ENCODE measurements around the gene GKN1.
A peak's percentile ranks its signal among the peaks of the same experiment; 100 is the strongest.

Gene GKN1

DNA sequence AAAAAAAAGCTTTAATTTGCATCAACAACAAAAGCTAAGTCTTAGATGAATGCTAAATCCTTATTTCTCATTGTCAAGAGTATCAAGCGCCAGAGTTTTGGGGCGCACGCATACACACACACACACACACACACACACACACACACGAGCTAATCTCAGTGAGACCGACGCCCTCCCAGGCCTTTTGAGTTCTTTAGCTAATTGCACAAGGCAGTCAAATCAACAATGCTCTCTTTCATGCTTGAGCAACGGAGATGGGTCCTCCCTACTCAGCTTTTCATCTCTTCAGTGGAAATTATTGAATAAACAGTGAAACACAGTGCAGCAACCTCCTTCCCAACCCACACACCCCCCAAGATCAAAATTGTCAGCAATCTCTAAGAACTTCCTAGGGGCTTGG is 19.2 kb downstream of the GKN1 start:
- Histone ChIP-seq H3K27ac (no peak overlapping the region), H3K27me3 (no peaks in the 10 kb centered on the region), H3K4me3 (no peak overlapping the region), H3K36me3 (no peaks in the 10 kb centered on the region), H3K9me3 (no peaks in the 10 kb centered on the region), H3K4me1 (peaks cover 0 to 16% (median 3%) of the 10 kb centered on the region in 4 donors)
- no peak for DNase-seq
- TF ChIP-seq, protein P1, sequence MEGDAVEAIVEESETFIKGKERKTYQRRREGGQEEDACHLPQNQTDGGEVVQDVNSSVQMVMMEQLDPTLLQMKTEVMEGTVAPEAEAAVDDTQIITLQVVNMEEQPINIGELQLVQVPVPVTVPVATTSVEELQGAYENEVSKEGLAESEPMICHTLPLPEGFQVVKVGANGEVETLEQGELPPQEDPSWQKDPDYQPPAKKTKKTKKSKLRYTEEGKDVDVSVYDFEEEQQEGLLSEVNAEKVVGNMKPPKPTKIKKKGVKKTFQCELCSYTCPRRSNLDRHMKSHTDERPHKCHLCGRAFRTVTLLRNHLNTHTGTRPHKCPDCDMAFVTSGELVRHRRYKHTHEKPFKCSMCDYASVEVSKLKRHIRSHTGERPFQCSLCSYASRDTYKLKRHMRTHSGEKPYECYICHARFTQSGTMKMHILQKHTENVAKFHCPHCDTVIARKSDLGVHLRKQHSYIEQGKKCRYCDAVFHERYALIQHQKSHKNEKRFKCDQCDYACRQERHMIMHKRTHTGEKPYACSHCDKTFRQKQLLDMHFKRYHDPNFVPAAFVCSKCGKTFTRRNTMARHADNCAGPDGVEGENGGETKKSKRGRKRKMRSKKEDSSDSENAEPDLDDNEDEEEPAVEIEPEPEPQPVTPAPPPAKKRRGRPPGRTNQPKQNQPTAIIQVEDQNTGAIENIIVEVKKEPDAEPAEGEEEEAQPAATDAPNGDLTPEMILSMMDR (IDR thresholded peaks at IDR 0.05): no peak
- intact Hi-C loops (cut with DNase I; ENCODE audit: low total_unique reads): no loop called here

GRCh38 chr2:68994864-68995263 is 20.4 kb downstream of the GKN1 start:
- no peak overlapping the region for H3K27ac ChIP-seq
- peaks cover 0 to 22% (median 3%) of the 10 kb centered on the region in 4 donors for H3K4me1 ChIP-seq
- H3K4me3 ChIP-seq: no peak overlapping the region
- intact Hi-C loops (cut with DNase I; ENCODE audit: low total_unique reads): no loop called here
- peak; percentile 63 to 76 for DNase-seq
- no peaks in the 10 kb centered on the region for H3K27me3 ChIP-seq
- TF ChIP-seq, protein P1 (IDR thresholded peaks at IDR 0.05): no peak
- H3K36me3 ChIP-seq: no peaks in the 10 kb centered on the region
- H3K9me3 ChIP-seq: no peaks in the 10 kb centered on the region

GRCh38 chr2:68995916-68996315 is 21.5 kb downstream of the GKN1 start:
- TF ChIP-seq, protein P1 (IDR thresholded peaks at IDR 0.05): no peak
- peaks cover 0 to 22% (median 3%) of the 10 kb centered on the region in 4 donors for H3K4me1 ChIP-seq
- no peaks in the 10 kb centered on the region for H3K27me3 ChIP-seq
- no peak overlapping the region for H3K27ac ChIP-seq
- no peaks in the 10 kb centered on the region for H3K9me3 ChIP-seq
- H3K4me3 ChIP-seq: no peak overlapping the region
- DNase-seq: no peak
- no peaks in the 10 kb centered on the region for H3K36me3 ChIP-seq
- intact Hi-C loops (cut with DNase I; ENCODE audit: low total_unique reads): no loop called here

- H3K27me3 ChIP-seq: no peaks in the 10 kb centered on the region
These were observed 23.0 kb downstream of the GKN1 start for GRCh38 chr2:68997401-68997800.

DNA sequence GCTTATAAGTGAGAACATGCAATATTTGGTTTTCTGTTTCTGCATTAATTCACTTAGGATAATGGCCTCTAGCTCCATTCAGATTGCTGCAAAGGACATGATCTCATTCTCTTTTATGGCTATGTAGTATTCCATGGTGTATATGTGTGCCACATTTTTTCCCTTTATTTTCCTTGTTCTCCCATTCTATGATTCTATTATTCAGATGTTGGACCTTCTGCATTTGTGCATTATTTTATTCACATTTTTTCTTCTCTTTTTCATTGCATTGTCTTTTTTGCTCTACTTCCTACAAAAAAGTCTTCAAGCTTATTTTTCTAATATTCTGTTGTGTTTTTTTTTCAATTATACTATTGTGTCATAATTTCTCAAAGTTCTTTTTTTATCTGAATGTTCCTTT is 27.4 kb downstream of the GKN1 start:
- Histone ChIP-seq H3K36me3 (no peaks in the 10 kb centered on the region), H3K4me1 (peaks cover 0 to 6% (median 0%) of the 10 kb centered on the region in 4 donors), H3K27ac (no peak overlapping the region), H3K9me3 (no peaks in the 10 kb centered on the region), H3K4me3 (no peak overlapping the region), H3K27me3 (no peaks in the 10 kb centered on the region)
- TF ChIP-seq, protein P1 (IDR thresholded peaks at IDR 0.05): no peak
- intact Hi-C loops (cut with DNase I; ENCODE audit: low total_unique reads): no loop called here
- no peak for DNase-seq

More at GRCh38 chr2:68997401-68997800, 23.0 kb downstream of the GKN1 start:
- Histone ChIP-seq H3K4me1 (peaks cover 0 to 22% (median 3%) of the 10 kb centered on the region in 4 donors), H3K36me3 (no peaks in the 10 kb centered on the region), H3K9me3 (no peaks in the 10 kb centered on the region), H3K27ac (no peak overlapping the region), H3K4me3 (no peak overlapping the region)
- DNase-seq: no peak
- TF ChIP-seq, protein P1 (IDR thresholded peaks at IDR 0.05): no peak
- intact Hi-C loops (cut with DNase I; ENCODE audit: low total_unique reads): no loop called here

- Histone ChIP-seq H3K36me3 (no peaks in the 10 kb centered on the region), H3K9me3 (no peaks in the 10 kb centered on the region), H3K4me3 (no peak overlapping the region), H3K27me3 (no peaks in the 10 kb centered on the region), H3K4me1 (peaks cover 0 to 9% (median 0%) of the 10 kb centered on the region in 4 donors), H3K27ac (no peak overlapping the region)
- DNase-seq: no peak
- TF ChIP-seq, protein P1 (IDR thresholded peaks at IDR 0.05): no peak
- intact Hi-C loops (cut with DNase I; ENCODE audit: low total_unique reads): no loop called here
These were observed 29.3 kb downstream of the GKN1 start for GRCh38 chr2:69003731-69004130.
